AG09319 (cell line): ENCODE data around the gene FABP1.

Experiments
- DNase-seq: peaks from one replicate; pipeline ENCODE4 v3.0.0-alpha.2; 2010; ENCODE audit warnings: low read depth; ENCODE audit errors: extremely low read depth
- CTCF ChIP-seq: IDR thresholded peaks from 2 replicates; pipeline ENCODE4 v1.5.1; 2011; ENCODE audit warnings: low read depth, mild to moderate bottlenecking, inconsistent platforms, low read length, moderate library complexity

The FABP1 gene

DNA sequence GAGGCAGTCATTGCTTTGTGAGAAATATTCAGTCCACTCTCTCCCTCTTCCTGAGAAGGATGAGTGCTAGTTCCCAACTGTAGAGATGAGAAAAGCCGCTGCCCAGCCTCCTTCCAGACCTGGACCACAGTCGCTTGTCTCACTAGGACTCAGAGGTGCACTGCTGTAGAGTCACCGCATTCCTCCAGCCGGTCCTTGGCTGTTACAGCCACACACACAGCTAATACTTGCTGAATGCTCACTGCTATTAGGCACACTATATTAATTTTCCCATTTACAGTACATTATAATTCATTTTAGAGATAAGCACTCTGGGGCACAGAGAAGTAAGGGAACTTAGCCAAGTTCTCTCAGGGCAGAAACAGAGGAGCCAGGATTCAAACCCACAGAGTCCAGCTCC is 10.0 kb upstream of the FABP1 start:
- TF ChIP-seq CTCF = no peak
- no peak for DNase-seq

DNA sequence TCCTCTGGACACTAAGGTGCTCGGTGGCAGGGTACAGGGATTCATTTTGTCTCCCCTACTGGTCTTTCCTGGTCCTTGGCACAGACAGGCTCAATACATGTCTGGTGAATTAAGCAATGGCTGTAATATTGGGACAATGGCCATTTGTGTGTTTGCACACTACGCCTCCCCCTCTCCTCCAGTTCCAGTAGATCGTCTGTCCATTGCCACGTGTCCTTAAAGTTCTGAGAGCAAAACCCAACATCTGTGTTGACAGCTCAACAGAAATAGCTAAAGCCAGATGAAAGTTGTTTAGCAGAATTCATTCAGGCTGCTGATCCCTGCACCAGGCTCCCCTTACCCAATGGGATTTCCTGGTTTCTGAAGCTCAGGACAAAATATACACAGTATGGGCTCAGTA is 9.0 kb upstream of the FABP1 start:
- no peak for DNase-seq
- TF ChIP-seq CTCF = no peak

DNA sequence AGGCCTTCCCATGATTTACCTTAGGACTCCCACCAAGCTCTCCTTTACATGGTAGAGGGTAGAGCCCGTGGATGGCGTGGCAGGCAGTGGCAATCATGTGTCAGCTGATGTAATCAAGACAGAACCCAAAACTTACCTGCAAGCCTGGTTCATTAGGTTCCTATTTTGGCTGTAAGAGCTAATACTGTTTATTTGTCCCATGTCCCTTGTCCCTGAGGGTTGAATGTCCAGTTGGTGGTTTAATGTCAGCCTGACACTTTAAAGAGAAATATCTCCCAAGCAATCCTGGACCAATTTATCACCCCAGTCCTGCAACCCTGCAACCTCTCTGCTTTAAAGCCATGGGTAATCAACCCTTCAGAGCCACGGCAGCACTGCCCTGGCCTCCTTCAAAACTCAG is 6.0 kb upstream of the FABP1 start:
- no peak for TF ChIP-seq CTCF
- no peak for DNase-seq

DNA sequence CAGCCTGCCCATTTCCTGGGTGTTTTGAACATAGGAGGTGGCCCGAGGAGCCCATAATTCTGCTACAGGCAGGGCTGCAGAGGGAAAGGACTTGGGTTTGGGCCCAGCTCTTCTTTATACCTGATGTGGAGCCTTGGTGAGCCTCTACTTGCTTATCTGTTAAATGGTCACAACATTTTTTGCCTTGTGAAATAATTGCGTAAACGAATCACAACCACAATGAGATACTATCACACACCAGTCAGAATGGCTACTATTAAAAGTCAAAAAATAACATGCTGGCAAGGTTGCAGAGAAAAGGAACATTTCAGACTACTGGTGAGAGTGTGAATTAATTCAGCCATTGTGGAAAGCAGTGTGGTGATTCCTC is 4.1 kb upstream of the FABP1 start:
- no peak for TF ChIP-seq CTCF
- DNase-seq = no peak

DNA sequence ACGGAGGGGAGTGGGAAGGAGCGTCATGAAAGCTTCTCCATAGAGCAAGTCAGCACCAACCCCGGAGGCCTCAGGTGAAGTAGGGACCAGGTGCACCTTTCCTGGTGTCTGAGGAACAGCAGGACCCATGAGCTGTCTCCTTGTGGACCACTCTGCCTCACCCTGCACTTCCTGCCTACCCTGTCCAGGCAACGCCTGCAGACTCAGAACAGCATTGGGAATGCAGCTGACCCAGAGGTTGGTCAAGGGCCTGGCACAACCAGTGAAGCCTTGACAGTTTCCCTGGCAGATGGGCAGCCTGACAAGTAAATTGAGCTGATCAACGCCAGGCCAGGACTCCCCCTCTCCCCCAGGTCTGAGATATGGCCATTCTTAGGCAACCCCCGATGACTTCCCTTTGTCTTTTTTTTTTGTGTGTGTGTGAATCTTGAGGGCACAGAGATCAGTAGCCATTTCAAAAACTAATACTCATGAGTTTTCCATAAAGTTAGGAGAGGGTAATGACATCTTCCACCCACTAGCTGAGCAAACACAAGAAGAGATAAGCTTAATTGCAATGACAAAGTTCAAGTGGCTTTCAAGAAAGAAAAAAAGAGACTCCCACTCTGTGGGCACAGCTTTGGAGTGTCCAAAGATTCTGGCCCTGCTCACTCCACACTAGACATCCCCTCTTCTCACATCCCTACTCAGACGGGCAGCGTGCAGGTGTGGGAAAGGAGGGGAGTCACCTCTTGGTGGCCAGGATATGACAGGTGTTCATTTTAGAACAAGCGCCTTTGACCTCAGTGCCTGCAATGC is 3.5 kb upstream of the FABP1 start:
- TF ChIP-seq CTCF = no peak

GRCh38 chr2:88129313-88129959 is 1.6 kb upstream of the FABP1 start:
- no peak for TF ChIP-seq CTCF
- no peak for DNase-seq

More for the DNA sequence above, 3.5 kb upstream of the FABP1 start:
- no peak for DNase-seq

DNA sequence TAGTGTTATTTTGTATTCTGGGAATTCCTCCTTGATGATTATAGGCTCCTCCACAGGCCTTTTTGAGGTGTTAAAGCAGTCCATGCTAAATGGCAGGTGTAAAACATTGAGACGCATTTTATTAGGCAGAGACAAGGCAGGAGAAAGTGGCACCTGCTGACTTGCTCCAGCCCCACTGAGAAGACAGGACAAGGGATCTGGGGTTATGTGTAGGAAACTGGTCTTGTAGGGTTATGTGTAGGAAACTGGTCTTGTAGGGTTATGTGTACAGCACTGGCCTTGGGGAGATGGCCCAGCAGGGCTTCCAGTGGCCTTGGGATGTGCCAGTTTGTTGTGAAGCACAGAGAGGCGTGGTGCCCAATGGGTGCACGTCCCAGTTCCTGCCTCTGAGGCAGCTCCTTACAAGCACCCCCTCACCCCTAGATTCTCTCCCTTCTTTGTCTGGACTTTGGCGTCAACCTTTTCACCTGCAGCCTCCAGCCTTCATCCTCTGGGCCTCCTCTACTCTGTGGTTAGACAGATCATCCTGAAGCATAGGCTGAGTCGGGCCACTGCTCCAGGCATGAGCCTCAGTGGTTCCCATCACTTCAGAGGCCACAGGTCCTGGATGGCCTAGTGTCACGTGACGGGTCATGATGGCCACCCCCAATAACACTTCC is 921 bp upstream of the FABP1 start:
- no peak for TF ChIP-seq CTCF
- no peak for DNase-seq
